Measurements from ENCODE around the gene RBMS3. TPM values are rescaled to one million over a fixed set of nuclear protein-coding genes. Genes with fewer than 3 reads are reported as not detected.

Gene RBMS3
- total RNA-seq, 4 donors from 2014 or later = 116 to 171 (median 152) TPM

DNA sequence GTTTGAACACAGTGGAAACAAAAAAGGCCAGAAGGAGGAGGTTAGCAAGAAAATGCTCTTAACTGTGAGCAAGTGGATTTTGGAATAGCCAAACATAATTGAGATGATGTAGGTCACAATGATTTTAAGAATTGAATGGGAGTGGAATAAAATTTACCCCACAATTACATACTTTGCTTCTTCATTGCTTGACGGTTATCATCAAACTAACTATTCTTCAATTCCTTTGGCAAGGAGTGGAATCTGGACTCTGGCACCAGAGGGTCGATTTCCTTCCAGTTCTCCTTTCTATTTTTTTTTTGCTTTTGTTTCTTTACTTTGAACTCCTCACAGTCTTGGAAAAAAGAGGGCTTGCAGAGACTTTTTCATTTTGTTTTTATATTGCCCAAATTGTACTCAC, 691.0 kb downstream of the RBMS3 start:
- H3K27me3 ChIP-seq = no peaks in the 10 kb centered on the region
- no peak overlapping the region for H3K27ac ChIP-seq
- no peaks in the 10 kb centered on the region for H3K36me3 ChIP-seq
- no peak for DNase-seq
- H3K9me3 ChIP-seq = no peaks in the 10 kb centered on the region
- intact Hi-C loops (cut with DNase I) = no loop called here
- H3K4me1 ChIP-seq = peaks cover 4% of the 10 kb centered on the region in 2 donors
- TF ChIP-seq POLR2A (IDR thresholded peaks at IDR 0.05) = no peak
- TF ChIP-seq, protein P1, sequence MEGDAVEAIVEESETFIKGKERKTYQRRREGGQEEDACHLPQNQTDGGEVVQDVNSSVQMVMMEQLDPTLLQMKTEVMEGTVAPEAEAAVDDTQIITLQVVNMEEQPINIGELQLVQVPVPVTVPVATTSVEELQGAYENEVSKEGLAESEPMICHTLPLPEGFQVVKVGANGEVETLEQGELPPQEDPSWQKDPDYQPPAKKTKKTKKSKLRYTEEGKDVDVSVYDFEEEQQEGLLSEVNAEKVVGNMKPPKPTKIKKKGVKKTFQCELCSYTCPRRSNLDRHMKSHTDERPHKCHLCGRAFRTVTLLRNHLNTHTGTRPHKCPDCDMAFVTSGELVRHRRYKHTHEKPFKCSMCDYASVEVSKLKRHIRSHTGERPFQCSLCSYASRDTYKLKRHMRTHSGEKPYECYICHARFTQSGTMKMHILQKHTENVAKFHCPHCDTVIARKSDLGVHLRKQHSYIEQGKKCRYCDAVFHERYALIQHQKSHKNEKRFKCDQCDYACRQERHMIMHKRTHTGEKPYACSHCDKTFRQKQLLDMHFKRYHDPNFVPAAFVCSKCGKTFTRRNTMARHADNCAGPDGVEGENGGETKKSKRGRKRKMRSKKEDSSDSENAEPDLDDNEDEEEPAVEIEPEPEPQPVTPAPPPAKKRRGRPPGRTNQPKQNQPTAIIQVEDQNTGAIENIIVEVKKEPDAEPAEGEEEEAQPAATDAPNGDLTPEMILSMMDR (IDR thresholded peaks at IDR 0.05) = no peak
- WGBS, 2 donors = 61 to 67% methylated on average over 2 of the region's 2 CpGs
- no peak overlapping the region for H3K4me3 ChIP-seq (replicated peaks in 1 of 3)

DNA sequence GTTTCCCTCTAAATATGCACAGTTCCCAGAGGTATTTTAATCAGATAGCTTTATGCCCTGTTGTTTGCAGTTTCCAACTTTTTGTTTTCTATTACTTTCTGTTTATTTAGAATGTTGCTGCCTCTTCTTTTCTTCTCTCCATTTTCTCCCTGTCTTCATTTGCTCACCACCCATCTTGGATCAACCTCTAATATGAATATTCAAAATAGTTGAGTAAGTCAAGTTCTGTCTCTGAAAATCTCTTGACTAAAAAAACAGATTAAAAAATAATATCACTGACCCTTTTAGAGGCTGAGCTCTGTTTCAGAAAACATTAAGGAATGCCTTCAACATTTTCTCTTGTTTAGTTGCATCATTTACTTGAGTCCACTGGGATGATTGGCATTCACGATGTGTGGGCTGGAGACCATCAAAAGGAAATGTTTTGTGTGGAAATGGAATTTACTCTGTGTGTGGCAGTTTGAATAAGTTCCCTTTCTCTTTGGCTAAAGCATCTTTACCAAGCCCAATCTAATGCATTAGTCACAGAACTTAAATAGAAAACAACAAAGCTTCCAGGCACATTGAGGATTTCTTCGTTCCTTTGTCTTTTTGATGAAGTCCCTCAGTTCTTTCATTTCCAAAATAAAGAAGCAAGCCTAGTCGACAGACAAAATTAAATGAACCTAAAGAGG, 691.6 kb downstream of the RBMS3 start:
- intact Hi-C loops (cut with DNase I) = no loop called here
- Histone ChIP-seq H3K36me3 (no peaks in the 10 kb centered on the region), H3K27me3 (no peaks in the 10 kb centered on the region), H3K4me3 (replicated peaks in 1 of 3) (no peak overlapping the region), H3K27ac (no peak overlapping the region), H3K4me1 (peaks cover 4% of the 10 kb centered on the region in 2 donors), H3K9me3 (no peaks in the 10 kb centered on the region)
- no peak for TF ChIP-seq POLR2A (IDR thresholded peaks at IDR 0.05)
- TF ChIP-seq, protein P1 (IDR thresholded peaks at IDR 0.05) = no peak
- WGBS, 2 donors = 38 to 54% methylated on average over 3 of the region's 3 CpGs
- DNase-seq = no peak

DNA sequence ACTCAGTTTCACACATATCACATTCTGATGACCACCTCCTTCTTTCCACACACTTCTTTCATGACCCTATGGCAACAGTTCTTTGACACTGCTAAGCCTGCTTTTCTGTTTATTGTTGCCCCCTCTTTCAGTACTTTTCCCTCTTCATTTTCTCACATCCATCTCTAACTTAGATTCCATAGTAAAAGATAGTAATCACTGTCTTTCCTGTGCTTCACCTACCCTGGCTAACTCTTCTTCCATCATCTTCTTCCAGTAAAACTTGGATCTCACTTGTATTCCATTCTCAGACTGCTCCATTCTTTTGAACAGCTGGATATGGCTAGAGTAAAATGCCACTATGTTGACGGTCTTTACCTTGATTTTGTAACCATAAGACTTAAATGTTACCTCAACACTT, 692.9 kb downstream of the RBMS3 start:
- intact Hi-C loops (cut with DNase I) = no loop called here

DNA sequence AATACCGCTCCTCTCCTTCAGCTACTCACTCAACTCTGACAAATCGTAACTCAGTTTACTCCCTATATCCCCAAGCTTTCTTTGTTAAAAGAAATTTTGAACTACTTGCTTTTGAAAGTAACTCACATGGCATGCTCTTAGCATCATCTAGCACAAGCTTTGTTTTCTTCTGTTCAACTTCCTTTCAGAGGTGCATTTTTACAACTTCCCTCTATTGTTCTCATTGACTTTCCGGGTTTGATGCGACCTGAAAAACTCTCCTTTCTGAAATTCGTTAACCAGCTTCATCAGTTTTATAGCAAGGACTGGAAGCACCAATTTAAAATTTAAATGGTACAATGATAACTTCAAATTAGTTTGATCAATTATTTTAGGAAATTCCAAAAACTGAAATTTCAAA, 696.0 kb downstream of the RBMS3 start:
- Histone ChIP-seq H3K4me1 (peaks cover 2 to 4% of the 10 kb centered on the region in 2 donors), H3K9me3 (no peaks in the 10 kb centered on the region), H3K27me3 (no peaks in the 10 kb centered on the region), H3K36me3 (no peaks in the 10 kb centered on the region), H3K4me3 (replicated peaks in 1 of 3) (no peak overlapping the region), H3K27ac (no peak overlapping the region)
- DNase-seq = no peak
- WGBS, 2 donors = 87 to 89% methylated on average over 5 of the region's 5 CpGs
- intact Hi-C loops (cut with DNase I) = no loop called here
- TF ChIP-seq, protein P1 (IDR thresholded peaks at IDR 0.05) = no peak
- no peak for TF ChIP-seq POLR2A (IDR thresholded peaks at IDR 0.05)

More for the DNA sequence above, 692.9 kb downstream of the RBMS3 start:
- TF ChIP-seq POLR2A (IDR thresholded peaks at IDR 0.05) = no peak
- TF ChIP-seq, protein P1 (IDR thresholded peaks at IDR 0.05) = no peak
- Histone ChIP-seq H3K27ac (no peak overlapping the region), H3K4me1 (peaks cover 4% of the 10 kb centered on the region in 2 donors), H3K9me3 (no peaks in the 10 kb centered on the region), H3K36me3 (no peaks in the 10 kb centered on the region), H3K4me3 (replicated peaks in 1 of 3) (no peak overlapping the region), H3K27me3 (no peaks in the 10 kb centered on the region)
- DNase-seq = no peak
- WGBS, 2 donors = 96 to 97% methylated on average over 1 of the region's 1 CpG

DNA sequence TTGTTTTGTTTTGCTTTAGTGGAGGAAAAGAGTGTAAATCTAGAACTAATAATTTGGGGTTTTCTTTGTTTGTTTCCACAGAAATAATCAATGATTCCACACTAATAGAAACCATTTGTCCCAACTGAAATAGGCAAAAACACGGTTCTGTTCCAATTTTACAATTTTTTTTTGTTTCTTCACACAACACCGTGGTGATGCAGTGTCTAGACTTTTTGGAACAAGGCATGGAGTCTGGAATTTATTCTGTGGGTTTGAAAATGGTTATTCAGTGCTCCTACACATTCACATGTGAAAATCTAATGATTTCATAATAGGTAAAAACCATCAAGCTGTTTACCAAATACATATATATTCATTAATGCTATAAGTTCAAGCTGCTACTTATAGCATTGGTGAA, 696.5 kb downstream of the RBMS3 start:
- Histone ChIP-seq H3K4me1 (peaks cover 0 to 4% of the 10 kb centered on the region in 2 donors), H3K9me3 (no peaks in the 10 kb centered on the region), H3K36me3 (no peaks in the 10 kb centered on the region), H3K27me3 (no peaks in the 10 kb centered on the region), H3K4me3 (replicated peaks in 1 of 3) (no peak overlapping the region), H3K27ac (no peak overlapping the region)
- DNase-seq = no peak
- WGBS, 2 donors = 63 to 74% methylated on average over 2 of the region's 2 CpGs
- intact Hi-C loops (cut with DNase I) = no loop called here
- TF ChIP-seq, protein P1 (IDR thresholded peaks at IDR 0.05) = no peak
- TF ChIP-seq POLR2A (IDR thresholded peaks at IDR 0.05) = no peak

Data from thyroid gland (tissue), 4 donors.